Ovary (tissue), 9 donors: ENCODE measurements around the gene MTREX. TPM values are rescaled to one million over a fixed set of nuclear protein-coding genes. Genes with fewer than 3 reads are reported as not detected.

Experiments
- DNase-seq, 5 donors: peaks; one replicate each; pipeline ENCODE4 v3.0.0-alpha.2; 2019 to 2020
- H3K27ac ChIP-seq, 2 donors: fragments of 200-600 bp; one replicate each; pipeline versions ENCODE4 v1.5.1 to v1.8.0; 2019 to 2022
- H3K27me3 ChIP-seq: fragments of 200-600 bp; one replicate; pipeline ENCODE4 v1.8.0; 2022
- H3K36me3 ChIP-seq: fragments of 200-600 bp; sonication (generic); one replicate; pipeline ENCODE4 v1.5.1; 2019
- H3K4me1 ChIP-seq: one replicate; pipeline ENCODE4 v1.8.1; 2013; ENCODE audit warnings: mild to moderate bottlenecking, moderate library complexity; ENCODE audit not compliant: insufficient read depth
- H3K4me3 ChIP-seq: fragments of 200-600 bp; sonication (generic); one replicate; pipeline ENCODE4 v1.5.1; 2017
- H3K9me3 ChIP-seq, 2 donors: fragments of 200-600 bp in 1 of 2; sonication (generic) in 1 of 2; one replicate each; pipeline versions ENCODE4 v1.5.1 to v1.8.1; 2013 to 2019; ENCODE audit warnings: mild to moderate bottlenecking in 1 of 2, moderate library complexity in 1 of 2
- CTCF ChIP-seq, 3 donors: fragments of 450-650 bp in 2 of 3; fragments of 200-600 bp in 1 of 3; IDR thresholded peaks; one replicate each; pipeline versions ENCODE4 v1.5.1 to v1.8.0; 2016 to 2022; ENCODE audit warnings: antibody characterized with exemption in 3 of 3, mild to moderate bottlenecking in 1 of 3
- EP300 ChIP-seq: sonication (generic); formaldehyde crosslinking; IDR thresholded peaks from one replicate; pipeline ENCODE4 v1.6.1; 2017; ENCODE audit warnings: antibody characterized with exemption
- POLR2A ChIP-seq: fragments of 450-650 bp; IDR thresholded peaks from one replicate; pipeline ENCODE4 v1.6.1; 2017; ENCODE audit warnings: antibody characterized with exemption, mild to moderate bottlenecking, moderate library complexity
- WGBS, 3 donors: extraction: QIAGEN DNeasy Blood & Tissue Kit in 1 of 3; methylation state at CpG; one replicate each; pipeline versions ENCODE4 v1.1.5 to v1.1.7; 2013 to 2017; 5-methylcytosine and 5-hydroxymethylcytosine counted together
- intact Hi-C, 4 donors: fragments of 100-400 bp; cut with DNase I; formaldehyde crosslinking; loops; one replicate each; pipeline versions ENCODE4 v1.11.0 to v1.15.1; 2022 to 2023
- polyA plus RNA-seq, 2 donors: library from polyadenylated mRNA; stranded (reverse); fragments of 200-250 nt in 1 of 2; fragments of 350-450 nt in 1 of 2; fragmentation: Illumina TruSeq in 1 of 2; extraction: RNeasy Lipid Tissue Mini Kit (QIAGEN cat#74804) in 1 of 2; gene quantifications; one replicate each; pipeline ENCODE4 v1.2.3, GENCODE V29; 2013 to 2014
- total RNA-seq, 7 donors: library from RNA; depleted of rRNA in 2 of 7; stranded (reverse); fragments of >200 nt in 2 of 7; fragmentation: NEBNext Ultra II Directional in 3 of 7; extraction: Animal tissue kit (Norgen Biotek cat#: 25700) in 3 of 7; gene quantifications; one replicate each; pipeline versions ENCODE4 v1.1.0 to v1.2.4, GENCODE V29; 2016 to 2023
- donor health status: DM: no; HTN: no; CAD: no; lungs with moderate emphysema.
- donor health status: DM: no; HTN: no; CAD: no.
- donor health status: Bipolar disorder and iron deficiency.
- donor health status: DM: yes; HTN: yes; CAD: no.
- donor health status: DM: no; HTN: no; CAD: no.
- donor health status: DM: yes; HTN: yes; CAD: no.

The MTREX gene
- total and polyA plus RNA-seq, 9 donors: 24.3 to 65.3 (median 62.1) TPM

- H3K36me3 ChIP-seq: no peaks in the 10 kb centered on the region
- intact Hi-C loops: no loop called here
- no peaks in the 10 kb centered on the region for H3K9me3 ChIP-seq
- no peak for TF ChIP-seq CTCF (IDR thresholded peaks at IDR 0.05)
- TF ChIP-seq POLR2A: no peak
- TF ChIP-seq EP300: no peak
- H3K4me3 ChIP-seq: no peak overlapping the region
- H3K4me1 ChIP-seq: peaks cover 2% of the 10 kb centered on the region
- WGBS, 3 donors: 45 to 85% (median 69%) methylated on average over 1 of the region's 1 CpG
- H3K27ac ChIP-seq: no peak overlapping the region
- no peak for DNase-seq
- H3K27me3 ChIP-seq: no peaks in the 10 kb centered on the region
These were observed 11.7 kb downstream of the MTREX start for GRCh38 chr5:55319491-55319890.

- intact Hi-C loops: no loop called here
- TF ChIP-seq POLR2A: no peak
- TF ChIP-seq EP300: no peak
- TF ChIP-seq CTCF (IDR thresholded peaks at IDR 0.05): no peak
- Histone ChIP-seq H3K27me3 (no peaks in the 10 kb centered on the region), H3K4me1 (no peaks in the 10 kb centered on the region), H3K27ac (no peak overlapping the region), H3K4me3 (no peak overlapping the region), H3K9me3 (no peaks in the 10 kb centered on the region), H3K36me3 (no peaks in the 10 kb centered on the region)
- WGBS, 3 donors: 69 to 70% (median 70%) methylated on average over 4 of the region's 4 CpGs
- no peak for DNase-seq
These were observed 12.8 kb downstream of the MTREX start for GRCh38 chr5:55320571-55320970.

GRCh38 chr5:55324006-55324405, 16.2 kb downstream of the MTREX start:
- no peak overlapping the region for H3K27ac ChIP-seq
- no peak for TF ChIP-seq CTCF (IDR thresholded peaks at IDR 0.05)
- no peak for TF ChIP-seq EP300
- no peak for TF ChIP-seq POLR2A
- intact Hi-C loops: no loop called here
- no peaks in the 10 kb centered on the region for H3K4me1 ChIP-seq
- DNase-seq: no peak
- H3K9me3 ChIP-seq: no peaks in the 10 kb centered on the region
- no peak overlapping the region for H3K4me3 ChIP-seq
- H3K36me3 ChIP-seq: no peaks in the 10 kb centered on the region
- no peaks in the 10 kb centered on the region for H3K27me3 ChIP-seq

- 90 to 96% (median 94%) methylated on average over 1 of the region's 1 CpG for WGBS, 3 donors
- intact Hi-C loops: no loop called here
- Histone ChIP-seq H3K36me3 (no peaks in the 10 kb centered on the region), H3K9me3 (no peaks in the 10 kb centered on the region), H3K4me3 (no peak overlapping the region), H3K4me1 (no peaks in the 10 kb centered on the region), H3K27ac (no peak overlapping the region), H3K27me3 (no peaks in the 10 kb centered on the region)
- peak in 2 of 3 donors; percentile 25 to 53 for TF ChIP-seq CTCF (IDR thresholded peaks at IDR 0.05)
- no peak for TF ChIP-seq EP300
- no peak for TF ChIP-seq POLR2A
- no peak for DNase-seq
These were observed 17.1 kb downstream of the MTREX start for GRCh38 chr5:55324815-55325418.
